Activated CD4-positive, alpha-beta T cell treated with anti-CD3 and anti-CD28 coated beads, Interleukin-2, amount 10 ng/mL, durations not matched to agents 24 days and 14 days (primary cell): ENCODE measurements around the gene LRRC52. TPM values are rescaled to one million over a fixed set of nuclear protein-coding genes. Genes with fewer than 3 reads are reported as not detected.
A peak's percentile ranks its signal among the peaks of the same experiment; 100 is the strongest.
"Not testable (repeated sequence)": the region's sequence is repeated elsewhere in the genome, so short reads cannot be mapped to it uniquely, and the experiment has no call there.

Experiments used
- DNase-seq: peaks from one replicate; pipeline ENCODE4 v3.0.0; 2022
- H3K27ac Mint-ChIP-seq: one replicate; pipeline ENCODE4 v1.8.0; 2022; ENCODE audit warnings: mild to moderate bottlenecking, mixed read lengths
- H3K27me3 Mint-ChIP-seq: one replicate; pipeline ENCODE4 v1.8.0; 2022; ENCODE audit warnings: mixed read lengths
- H3K36me3 Mint-ChIP-seq: one replicate; pipeline ENCODE4 v1.8.0; 2022; ENCODE audit warnings: low read depth, mild to moderate bottlenecking, mixed read lengths
- H3K4me1 Mint-ChIP-seq: one replicate; pipeline ENCODE4 v1.8.0; 2021; ENCODE audit warnings: mixed read lengths
- H3K4me3 Mint-ChIP-seq: one replicate; pipeline ENCODE4 v1.8.0; 2022; ENCODE audit warnings: mild to moderate bottlenecking, moderate library complexity, mixed read lengths
- H3K9me3 Mint-ChIP-seq: one replicate; pipeline ENCODE4 v1.8.0; 2021; ENCODE audit warnings: mixed read lengths
- intact Hi-C: fragments of 100-400 bp; cut with micrococcal nuclease; formaldehyde crosslinking; loops from one replicate; pipeline ENCODE4 v1.15.1; 2023
- total RNA-seq: library from RNA; stranded (reverse); gene quantifications from 2 replicates; pipeline ENCODE4 v1.2.3, GENCODE V29; 2022

Gene LRRC52
- total RNA-seq, 1 donor from 2014 or later, result not detected

DNA sequence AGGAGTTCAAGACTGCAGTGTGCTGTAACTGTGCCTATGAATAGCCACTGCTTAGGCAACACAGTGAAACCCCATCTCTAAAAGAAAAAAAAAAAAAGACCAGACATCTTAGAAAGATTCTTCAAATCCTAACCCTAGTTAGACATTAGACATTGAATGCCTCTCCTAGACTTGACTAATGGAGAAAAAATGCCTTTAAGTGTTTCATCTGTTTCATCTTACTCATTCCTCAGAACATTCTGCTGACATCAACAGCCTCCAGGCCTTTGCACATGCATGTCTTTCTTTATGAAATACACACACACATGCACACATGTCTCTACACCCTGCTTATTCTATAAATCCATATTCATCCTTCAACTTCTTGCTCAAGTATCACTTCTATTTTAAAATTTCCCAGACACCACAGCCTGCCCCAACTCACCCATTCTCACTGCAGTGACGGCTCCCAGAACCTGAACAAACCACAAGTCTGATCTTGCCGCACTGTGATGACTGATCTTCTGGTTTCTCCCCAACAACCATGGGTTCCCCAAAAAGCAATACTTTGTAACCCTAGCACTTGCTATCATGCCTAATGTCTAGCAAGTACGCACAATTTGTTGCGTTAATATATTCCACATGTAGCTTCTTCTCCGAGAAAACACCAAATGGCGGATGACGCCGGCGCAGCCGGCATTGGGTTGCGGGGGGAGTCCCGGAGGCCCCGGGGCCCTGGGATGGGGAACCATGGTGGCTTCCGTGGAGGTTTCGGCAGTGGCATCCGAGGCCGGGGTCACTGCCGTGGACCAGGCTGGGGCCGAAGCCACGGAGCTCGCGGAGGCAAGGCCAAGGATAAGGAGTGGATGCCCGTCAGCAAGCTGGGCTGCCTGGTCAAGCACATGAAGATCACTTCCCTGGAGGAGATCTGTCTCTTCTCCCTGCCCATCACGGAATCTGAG is 37.4 kb downstream of the LRRC52 start:
- Mint-ChIP-seq H3K4me1 (no peaks in the 10 kb centered on the region), H3K4me3 (no peak overlapping the region), H3K9me3 (no peaks in the 10 kb centered on the region), H3K27me3 (peaks cover 49% of the 10 kb centered on the region), H3K36me3 (no peaks in the 10 kb centered on the region), H3K27ac (no peak overlapping the region)
- DNase-seq, result no peak
- intact Hi-C loops, result no loop called here

DNA sequence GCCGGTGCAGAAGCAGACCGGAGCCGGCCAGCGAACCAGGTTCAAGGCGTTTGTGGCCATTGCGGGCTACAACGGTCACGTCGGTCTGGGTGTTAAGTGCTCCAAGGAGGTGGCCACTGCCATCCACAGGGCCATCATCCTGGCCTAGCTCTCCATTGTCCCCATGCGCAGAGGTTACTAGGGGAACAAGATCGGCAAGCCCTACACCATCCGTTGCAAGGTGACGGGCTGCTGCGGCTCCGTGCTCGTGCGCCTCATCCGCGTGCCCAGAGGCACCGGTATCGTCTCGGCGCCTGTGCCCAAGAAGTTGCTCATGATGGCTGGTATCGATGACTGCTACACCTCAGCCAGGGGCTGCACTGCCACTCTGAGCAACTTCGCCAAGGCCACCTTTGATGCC is 38.1 kb downstream of the LRRC52 start:
- DNase-seq, result no peak
- Mint-ChIP-seq H3K27ac (no peak overlapping the region), H3K36me3 (no peaks in the 10 kb centered on the region), H3K4me3 (no peak overlapping the region), H3K27me3 (peaks cover 44% of the 10 kb centered on the region), H3K4me1 (no peaks in the 10 kb centered on the region), H3K9me3 (no peaks in the 10 kb centered on the region)
- intact Hi-C loops, result no loop called here

DNA sequence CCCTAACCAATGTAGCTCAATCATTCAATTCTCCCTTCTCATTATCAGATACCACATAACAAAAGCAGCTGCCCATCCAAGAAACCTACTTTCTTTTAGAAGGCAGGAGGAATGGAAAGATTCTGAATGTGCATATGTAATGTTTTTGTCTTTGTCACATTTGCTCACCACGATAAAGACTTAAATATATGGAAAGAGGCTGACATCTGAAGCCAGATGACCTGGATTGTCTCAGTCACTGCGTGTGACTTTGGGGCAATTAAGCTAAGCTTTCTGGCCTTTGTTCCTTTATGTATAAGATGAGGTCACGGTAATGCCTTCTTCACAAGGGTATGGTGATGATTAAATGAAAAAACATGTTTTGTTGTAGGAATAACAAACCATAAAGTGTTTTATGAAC is 42.6 kb downstream of the LRRC52 start:
- Mint-ChIP-seq H3K36me3 (no peaks in the 10 kb centered on the region), H3K4me1 (no peaks in the 10 kb centered on the region), H3K4me3 (no peak overlapping the region), H3K9me3 (no peaks in the 10 kb centered on the region), H3K27me3 (peaks cover 59% of the 10 kb centered on the region), H3K27ac (no peak overlapping the region)
- no peak for DNase-seq
- intact Hi-C loops, result no loop called here

DNA sequence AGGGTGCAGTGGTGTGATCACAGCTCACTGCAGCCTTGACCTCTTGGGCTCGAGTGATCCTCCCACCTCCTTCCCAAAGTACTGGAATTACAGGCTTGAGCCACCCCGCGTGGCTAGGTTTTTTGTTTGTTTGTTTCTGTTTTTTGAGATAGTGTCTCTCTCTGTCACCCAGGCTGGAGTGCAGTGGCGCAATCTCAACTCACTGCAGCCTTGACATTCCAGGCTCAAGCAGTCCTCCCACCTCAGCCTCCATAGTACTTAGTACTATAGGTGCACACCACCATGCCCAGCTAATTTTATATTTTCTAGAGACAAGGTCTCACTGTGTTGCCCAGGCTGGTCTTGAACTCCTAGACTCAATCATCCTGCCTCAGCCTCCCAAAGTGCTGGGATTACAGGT is 47.6 kb downstream of the LRRC52 start:
- DNase-seq, H3K4me3 Mint-ChIP-seq, H3K36me3 Mint-ChIP-seq, H3K27ac Mint-ChIP-seq, H3K4me1 Mint-ChIP-seq, H3K9me3 Mint-ChIP-seq: not testable (repeated sequence)
- peaks cover 70% of the 10 kb centered on the region for H3K27me3 Mint-ChIP-seq
- intact Hi-C loops, result loop anchor here (5.0 to 10.0 kb wide), 2 partner anchors 334 to 583 kb away; no protein-coding TSS in a partner anchor

DNA sequence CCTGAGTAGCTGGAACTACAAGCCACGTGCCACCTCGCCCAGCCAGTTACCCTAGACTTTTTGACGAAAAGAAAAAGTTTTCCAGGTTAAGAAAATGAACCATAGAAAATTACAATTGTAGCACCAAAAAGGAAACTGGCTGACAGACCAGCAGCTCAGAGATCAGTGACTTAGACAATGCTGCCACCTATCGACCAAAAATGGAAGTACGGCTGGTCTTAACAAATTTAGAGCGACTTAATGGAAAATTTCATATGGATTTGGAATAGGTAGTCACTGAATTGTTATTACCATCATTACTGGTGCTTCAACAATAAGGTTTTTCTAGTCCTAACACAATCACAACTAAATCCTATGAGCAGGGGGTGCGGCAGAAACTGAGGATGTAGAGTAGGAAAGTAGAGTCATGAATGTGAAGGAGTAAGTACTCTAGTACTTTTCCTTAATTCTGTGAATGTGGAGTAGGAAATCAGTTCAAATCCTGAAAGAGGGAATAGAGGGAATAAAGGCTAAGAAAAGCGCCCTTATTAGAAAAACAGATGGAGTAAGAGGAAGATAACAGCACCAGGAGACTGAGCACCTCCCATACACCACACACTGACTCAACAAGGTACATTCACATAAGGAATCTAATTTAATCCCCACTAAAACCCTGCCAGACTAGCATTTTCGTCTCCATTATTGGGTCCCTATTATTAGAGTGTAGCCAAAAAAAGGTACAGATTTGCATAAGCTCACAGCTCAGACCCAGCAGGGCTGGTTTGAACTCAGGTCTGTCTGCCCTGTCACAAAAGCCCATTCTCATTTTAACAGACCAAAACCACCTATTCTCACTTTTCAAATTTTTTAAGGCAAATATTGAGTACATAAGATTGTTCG is 49.4 kb downstream of the LRRC52 start:
- DNase-seq, result peak; percentile 93
- H3K27ac Mint-ChIP-seq, result no peak overlapping the region
- no peaks in the 10 kb centered on the region for H3K9me3 Mint-ChIP-seq
- peaks cover 16% of the 10 kb centered on the region for H3K4me1 Mint-ChIP-seq
- intact Hi-C loops, result loop anchor here (1.0 to 10.0 kb wide), 5 partner anchors 189 to 582 kb away; no protein-coding TSS in a partner anchor
- peaks cover 73% of the 10 kb centered on the region for H3K27me3 Mint-ChIP-seq
- H3K4me3 Mint-ChIP-seq, result no peak overlapping the region
- no peaks in the 10 kb centered on the region for H3K36me3 Mint-ChIP-seq

DNA sequence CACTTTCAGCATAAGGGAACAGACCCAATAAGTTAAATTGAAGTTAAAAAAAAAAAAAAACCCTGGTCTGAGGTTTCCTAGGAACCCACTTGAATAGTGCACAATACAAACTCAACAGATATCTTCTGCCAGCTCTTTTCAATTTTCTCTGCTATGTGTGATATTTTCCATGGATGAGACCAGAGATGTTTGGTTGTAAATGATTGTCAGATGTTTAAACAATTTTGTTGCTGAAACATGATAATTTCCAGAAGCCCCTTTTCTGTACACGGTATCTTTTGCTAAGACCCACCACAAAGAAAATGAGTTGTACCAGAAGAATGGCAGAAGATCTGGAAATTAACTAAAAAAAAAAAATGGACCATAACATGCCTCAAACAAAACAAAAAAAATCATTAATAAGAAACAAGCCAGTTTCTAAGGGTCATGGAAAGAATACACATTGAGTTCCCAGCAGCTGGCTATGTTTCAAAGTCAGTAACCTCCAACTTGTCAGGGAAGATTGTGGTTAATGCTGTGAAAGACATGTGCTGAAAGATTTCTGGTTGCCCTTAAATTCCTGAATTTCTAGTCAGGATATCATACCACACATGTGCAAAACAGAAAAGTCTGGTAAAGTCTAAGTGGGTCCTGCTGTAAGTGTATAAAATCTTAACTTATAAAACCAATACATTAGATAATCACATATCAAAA is 51.6 kb downstream of the LRRC52 start:
- intact Hi-C loops, result loop anchor here (5.0 to 10.0 kb wide), 5 partner anchors 102 to 897 kb away; partner anchors contain the start of gene ALDH9A1
- no peaks in the 10 kb centered on the region for H3K9me3 Mint-ChIP-seq
- H3K36me3 Mint-ChIP-seq, result no peaks in the 10 kb centered on the region
- H3K27me3 Mint-ChIP-seq, result peaks cover 53% of the 10 kb centered on the region
- DNase-seq, result no peak
- H3K4me1 Mint-ChIP-seq, result peaks cover 26% of the 10 kb centered on the region
- no peak overlapping the region for H3K27ac Mint-ChIP-seq
- H3K4me3 Mint-ChIP-seq, result no peak overlapping the region

DNA sequence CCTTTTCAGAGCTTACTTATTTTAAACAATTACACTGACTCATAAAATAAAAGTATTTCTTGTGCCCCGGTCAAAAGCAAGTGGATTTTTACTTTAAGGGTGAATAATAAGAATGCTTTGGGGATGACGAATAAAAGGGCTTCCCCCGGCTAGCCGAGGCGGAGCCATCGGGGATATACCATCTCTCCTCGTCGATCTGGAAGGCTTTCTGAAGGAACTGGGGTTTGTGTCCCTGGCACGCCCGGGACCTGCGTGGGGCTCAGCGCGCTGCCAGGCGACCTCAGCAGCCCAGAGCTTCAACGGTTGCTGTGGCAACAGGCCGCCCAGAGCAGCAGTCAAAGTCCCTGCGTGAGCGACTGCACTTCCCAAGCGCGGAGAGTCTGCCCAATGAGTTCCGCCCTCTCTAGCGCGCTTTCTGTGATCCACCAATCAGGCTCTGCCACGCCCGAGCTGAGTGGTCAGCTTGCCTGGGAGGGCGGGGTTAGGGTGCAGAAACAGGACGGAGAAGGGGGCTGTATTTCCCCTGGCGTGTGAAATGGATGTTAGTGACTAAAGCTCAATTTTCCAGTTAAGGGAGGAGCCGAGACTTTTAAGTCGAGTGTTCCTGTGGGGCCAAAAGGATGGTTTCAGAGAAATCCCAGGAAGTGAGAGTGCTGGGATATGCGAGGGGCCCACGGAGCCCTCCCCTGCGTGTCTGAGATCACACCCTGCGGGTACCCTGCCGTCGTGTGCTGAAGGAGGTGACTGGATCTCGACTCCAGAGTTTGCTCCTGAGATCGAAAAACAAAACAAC is 54.3 kb downstream of the LRRC52 start:
- DNase-seq, result peak; percentile 98
- peak overlapping the region; percentile 80 for H3K27ac Mint-ChIP-seq
- peaks cover 28% of the 10 kb centered on the region for H3K4me1 Mint-ChIP-seq
- H3K9me3 Mint-ChIP-seq, result no peaks in the 10 kb centered on the region
- H3K4me3 Mint-ChIP-seq, result peak overlapping the region; percentile 91
- peaks cover 42% of the 10 kb centered on the region for H3K27me3 Mint-ChIP-seq
- intact Hi-C loops, result loop anchor here (1.0 to 10.0 kb wide), 7 partner anchors 99 to 894 kb away; partner anchors contain the start of genes ALDH9A1, TMCO1 and UCK2
- no peaks in the 10 kb centered on the region for H3K36me3 Mint-ChIP-seq

DNA sequence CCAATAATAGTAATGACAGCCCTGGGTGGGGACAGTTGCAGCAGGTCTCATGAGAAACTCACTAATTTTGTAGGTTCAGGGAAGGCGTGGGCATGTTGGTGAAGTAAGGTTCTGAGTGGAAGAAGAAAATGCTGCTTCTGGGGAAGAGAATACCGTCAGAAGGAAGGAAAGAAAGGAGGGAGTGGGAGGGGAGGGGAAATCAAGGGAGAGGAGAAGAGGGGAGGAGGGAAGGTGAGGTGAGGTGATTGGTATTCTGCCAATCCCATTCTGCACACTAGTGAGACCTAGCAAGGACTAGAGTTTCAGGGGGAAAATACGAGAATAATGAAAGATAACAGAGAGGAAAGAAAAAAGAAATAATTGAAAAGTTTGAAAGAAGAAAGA is 54.9 kb downstream of the LRRC52 start:
- peaks cover 26% of the 10 kb centered on the region for H3K4me1 Mint-ChIP-seq
- H3K27ac Mint-ChIP-seq, result peak overlapping the region; percentile 80
- peak overlapping the region; percentile 91 for H3K4me3 Mint-ChIP-seq
- no peak for DNase-seq
- intact Hi-C loops, result loop anchor here (1.0 to 10.0 kb wide), 7 partner anchors 99 to 894 kb away; partner anchors contain the start of genes ALDH9A1, TMCO1 and UCK2
- no peaks in the 10 kb centered on the region for H3K36me3 Mint-ChIP-seq
- peaks cover 37% of the 10 kb centered on the region for H3K27me3 Mint-ChIP-seq
- no peaks in the 10 kb centered on the region for H3K9me3 Mint-ChIP-seq

DNA sequence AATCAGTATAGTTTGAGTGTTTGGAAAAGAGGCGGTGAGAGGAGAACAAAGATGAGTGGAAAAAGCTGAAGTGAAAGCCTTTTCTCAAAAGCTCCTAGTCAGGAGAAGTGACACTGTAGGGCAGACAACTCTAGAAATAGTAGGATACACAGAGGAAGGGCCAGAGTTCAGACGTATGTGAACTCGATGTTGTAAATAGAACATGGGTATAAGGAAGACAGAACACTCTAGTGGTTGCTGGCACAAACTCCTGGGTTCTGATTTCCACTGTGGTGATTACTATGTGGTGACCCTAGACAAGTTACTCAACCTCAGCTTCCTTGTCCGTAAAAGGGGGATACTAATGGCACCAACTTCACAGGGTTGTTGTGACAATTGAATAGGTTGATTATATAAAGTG is 57.0 kb downstream of the LRRC52 start:
- no peak for DNase-seq
- H3K27ac Mint-ChIP-seq, result no peak overlapping the region
- no peak overlapping the region for H3K4me3 Mint-ChIP-seq
- no peaks in the 10 kb centered on the region for H3K36me3 Mint-ChIP-seq
- peaks cover 27% of the 10 kb centered on the region for H3K27me3 Mint-ChIP-seq
- peaks cover 26% of the 10 kb centered on the region for H3K4me1 Mint-ChIP-seq
- intact Hi-C loops, result loop anchor here (1.0 to 5.0 kb wide), 4 partner anchors 30 to 314 kb away; no protein-coding TSS in a partner anchor
- no peaks in the 10 kb centered on the region for H3K9me3 Mint-ChIP-seq

DNA sequence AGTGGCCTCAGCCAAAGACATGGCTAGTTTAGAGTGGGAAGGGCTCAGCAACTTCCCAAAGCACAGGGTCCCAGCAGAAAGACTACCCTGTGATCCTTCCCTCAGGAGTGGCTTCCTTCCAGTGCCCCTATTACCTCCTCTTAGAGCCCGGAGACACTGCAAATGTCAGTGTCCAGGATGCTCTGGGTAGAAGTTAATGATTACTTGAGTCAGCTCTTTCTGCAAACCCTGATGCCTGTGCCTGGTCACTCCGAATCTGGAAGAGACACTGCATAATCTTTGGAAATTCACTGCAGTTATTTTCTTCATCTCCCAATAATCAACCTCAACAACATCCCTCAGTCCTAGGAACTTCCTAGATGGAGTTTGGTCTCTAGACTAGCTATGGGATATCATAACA is 60.0 kb downstream of the LRRC52 start:
- intact Hi-C loops, result loop anchor here (5.0 kb wide), 1 partner anchor 38 kb away; no protein-coding TSS in a partner anchor
- Mint-ChIP-seq H3K4me1 (peaks cover 11% of the 10 kb centered on the region), H3K27ac (no peak overlapping the region), H3K9me3 (no peaks in the 10 kb centered on the region), H3K36me3 (no peaks in the 10 kb centered on the region), H3K4me3 (no peak overlapping the region), H3K27me3 (peaks cover 22% of the 10 kb centered on the region)
- no peak for DNase-seq

DNA sequence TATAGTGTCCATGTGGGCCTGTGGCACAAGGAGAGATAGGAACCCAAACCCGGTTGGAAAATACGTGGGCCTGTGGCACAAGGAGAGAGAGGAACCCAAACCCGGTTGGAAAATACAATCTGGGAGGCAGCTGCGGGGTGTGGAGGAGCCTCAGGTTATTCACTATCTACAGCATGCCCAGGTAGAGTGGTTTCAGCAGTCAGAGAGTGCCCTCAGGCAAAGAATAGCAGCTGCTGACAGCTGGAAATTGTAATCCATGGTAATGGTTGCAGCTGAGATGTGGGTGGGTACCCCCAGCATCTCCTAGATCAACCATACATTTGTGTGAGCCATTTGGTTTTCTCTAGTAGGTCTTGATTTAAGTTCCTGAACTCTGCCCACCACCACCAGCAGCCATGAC is 61.4 kb downstream of the LRRC52 start:
- intact Hi-C loops, result no loop called here
- Mint-ChIP-seq H3K9me3 (no peaks in the 10 kb centered on the region), H3K27me3 (peaks cover 22% of the 10 kb centered on the region), H3K4me3 (no peak overlapping the region), H3K4me1 (peaks cover 8% of the 10 kb centered on the region), H3K27ac (no peak overlapping the region), H3K36me3 (no peaks in the 10 kb centered on the region)
- DNase-seq, result no peak

DNA sequence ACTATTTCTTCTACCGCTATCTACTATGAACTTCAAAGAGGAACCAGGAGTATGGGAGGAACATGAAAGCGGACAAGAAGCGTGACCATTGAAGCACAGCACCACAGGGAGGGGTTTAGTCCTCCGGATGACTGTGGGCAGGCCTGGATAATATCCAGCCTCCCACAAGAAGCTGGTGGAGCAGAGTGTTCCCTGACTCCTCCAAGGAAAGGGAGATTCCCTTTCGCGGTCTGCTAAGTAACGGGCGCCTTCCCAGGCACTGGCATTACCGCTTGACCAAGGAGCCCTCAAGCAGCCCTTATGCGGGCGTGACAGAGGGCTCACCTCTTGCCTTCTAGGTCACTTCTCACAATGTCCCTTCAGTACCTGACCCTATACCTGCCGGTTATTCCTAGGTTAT is 62.9 kb downstream of the LRRC52 start:
- H3K27ac Mint-ChIP-seq, H3K4me1 Mint-ChIP-seq, H3K4me3 Mint-ChIP-seq, H3K36me3 Mint-ChIP-seq, H3K9me3 Mint-ChIP-seq, DNase-seq, intact Hi-C loops: not testable (repeated sequence)
- peaks cover 18% of the 10 kb centered on the region for H3K27me3 Mint-ChIP-seq

DNA sequence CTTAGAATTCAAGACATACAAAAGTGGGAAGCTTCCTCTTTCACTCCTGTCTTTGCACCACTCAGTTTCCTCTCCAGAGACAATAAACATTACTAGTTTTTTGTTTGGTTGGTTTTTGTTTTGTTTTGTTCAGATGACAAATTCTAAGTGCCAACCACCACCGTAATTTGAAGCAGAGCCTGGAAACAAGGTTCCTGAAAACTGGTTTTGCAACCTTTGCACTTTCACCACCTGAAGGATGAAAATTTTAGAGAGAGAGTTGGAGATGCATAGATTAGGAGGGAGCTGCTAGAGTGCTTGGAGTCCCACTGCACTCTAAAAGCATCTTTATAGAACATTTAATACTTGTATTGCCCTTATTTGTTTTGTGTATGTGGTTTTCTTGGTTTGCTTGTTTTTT is 67.1 kb downstream of the LRRC52 start:
- Mint-ChIP-seq H3K27me3 (peaks cover 28% of the 10 kb centered on the region), H3K4me1 (no peaks in the 10 kb centered on the region), H3K9me3 (no peaks in the 10 kb centered on the region), H3K4me3 (no peak overlapping the region), H3K36me3 (no peaks in the 10 kb centered on the region), H3K27ac (no peak overlapping the region)
- no peak for DNase-seq
- intact Hi-C loops, result no loop called here
